ACC112 (cell line): Measurements from ENCODE around the gene GABRP.
"Not testable (repeated sequence)": the region's sequence is repeated elsewhere in the genome, so short reads cannot be mapped to it uniquely, and the experiment has no call there.

ENCODE experiments used
- H2AFZ ChIP-seq: fragments of 200-600 bp; sonication (generic); one replicate; pipeline ENCODE4 v1.6.0; 2017; ENCODE audit warnings: antibody characterized with exemption, low read length; ENCODE audit not compliant: unreplicated experiment
- H3K27ac ChIP-seq: fragments of 200-600 bp; sonication (generic); 2 replicates; pipeline ENCODE4 v1.5.1; 2014; ENCODE audit warnings: low read depth, mild to moderate bottlenecking, antibody characterized with exemption, low read length, moderate library complexity
- H3K27me3 ChIP-seq: fragments of 200-600 bp; sonication (generic); 2 replicates; pipeline ENCODE4 v1.6.1; 2014; ENCODE audit warnings: mild to moderate bottlenecking, antibody characterized with exemption, low read length, moderate library complexity, mixed read lengths; ENCODE audit not compliant: insufficient read depth
- H3K36me3 ChIP-seq: fragments of 200-600 bp; sonication (generic); 2 replicates; pipeline ENCODE4 v1.6.1; 2016; ENCODE audit warnings: mild to moderate bottlenecking, antibody characterized with exemption, low read length, moderate library complexity, mixed read lengths; ENCODE audit not compliant: insufficient read depth
- H3K4me1 ChIP-seq: fragments of 200-600 bp; sonication (generic); one replicate; pipeline ENCODE4 v1.6.1; 2016; ENCODE audit warnings: low read length, mixed read lengths; ENCODE audit not compliant: insufficient read depth, unreplicated experiment, control insufficient read depth
- H3K4me3 ChIP-seq: fragments of 200-600 bp; sonication (generic); 2 replicates; pipeline ENCODE4 v1.5.1; 2014; ENCODE audit warnings: mild to moderate bottlenecking, low read depth, low read length
- H3K79me2 ChIP-seq: fragments of 200-600 bp; sonication (generic); one replicate; pipeline ENCODE4 v1.6.0; 2016; ENCODE audit warnings: low read length; ENCODE audit not compliant: control insufficient read depth, unreplicated experiment, insufficient read depth

GABRP gene

DNA sequence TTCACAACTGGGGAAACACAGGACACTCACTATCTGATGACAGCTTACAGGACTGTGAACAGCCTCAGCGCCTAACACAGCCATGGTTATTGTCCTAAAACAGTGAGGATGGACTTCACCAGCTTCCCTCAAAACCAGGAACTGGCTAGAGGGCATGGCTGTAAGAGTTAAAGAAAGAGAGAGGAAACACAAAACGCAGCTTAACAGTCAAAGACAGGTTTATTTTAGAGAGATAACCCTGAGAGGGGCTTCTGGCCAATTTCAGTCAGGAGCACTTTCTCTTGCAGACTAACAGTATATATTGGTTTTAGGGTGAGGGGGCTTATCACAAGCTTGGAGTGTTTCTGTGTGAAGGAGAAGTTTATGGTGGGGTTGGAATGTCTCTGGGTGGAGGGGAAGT lies 42.6 kb downstream of the GABRP start:
- no peaks in the 10 kb centered on the region for H3K27me3 ChIP-seq
- H3K4me3 ChIP-seq: no peak overlapping the region
- no peaks in the 10 kb centered on the region for H3K36me3 ChIP-seq
- no peak overlapping the region for H2AFZ ChIP-seq
- H3K4me1 ChIP-seq: no peaks in the 10 kb centered on the region
- no peak overlapping the region for H3K27ac ChIP-seq
- H3K79me2 ChIP-seq: no peaks in the 10 kb centered on the region

DNA sequence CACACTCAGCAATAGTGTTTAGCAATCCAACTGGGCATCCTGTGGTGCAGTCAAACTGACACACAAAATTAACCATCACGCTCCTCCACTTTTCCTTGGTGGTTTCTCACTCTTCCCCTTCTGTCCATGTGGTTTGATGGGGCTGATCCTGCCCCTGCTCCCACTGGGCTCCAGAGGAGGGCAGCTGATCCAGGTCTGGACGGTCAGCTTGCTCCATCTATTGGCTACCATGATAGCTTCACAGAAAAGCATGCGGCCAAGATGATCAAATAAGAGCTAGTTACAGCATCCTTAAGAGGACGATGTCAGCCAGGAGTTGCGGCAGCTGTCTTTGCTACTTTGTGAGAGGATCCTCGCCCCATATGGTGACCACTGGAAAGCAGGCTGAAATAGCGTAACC lies 48.7 kb downstream of the GABRP start:
- Histone ChIP-seq H3K4me1 (no peaks in the 10 kb centered on the region), H3K27ac (no peak overlapping the region), H3K27me3 (no peaks in the 10 kb centered on the region), H2AFZ (no peak overlapping the region), H3K79me2 (no peaks in the 10 kb centered on the region), H3K36me3 (no peaks in the 10 kb centered on the region), H3K4me3 (no peak overlapping the region)

GRCh38 chr5:170833981-170834380 lies 50.5 kb downstream of the GABRP start:
- H3K4me1 ChIP-seq, H2AFZ ChIP-seq, H3K4me3 ChIP-seq, H3K27me3 ChIP-seq, H3K79me2 ChIP-seq, H3K36me3 ChIP-seq, H3K27ac ChIP-seq: not testable (repeated sequence)

DNA sequence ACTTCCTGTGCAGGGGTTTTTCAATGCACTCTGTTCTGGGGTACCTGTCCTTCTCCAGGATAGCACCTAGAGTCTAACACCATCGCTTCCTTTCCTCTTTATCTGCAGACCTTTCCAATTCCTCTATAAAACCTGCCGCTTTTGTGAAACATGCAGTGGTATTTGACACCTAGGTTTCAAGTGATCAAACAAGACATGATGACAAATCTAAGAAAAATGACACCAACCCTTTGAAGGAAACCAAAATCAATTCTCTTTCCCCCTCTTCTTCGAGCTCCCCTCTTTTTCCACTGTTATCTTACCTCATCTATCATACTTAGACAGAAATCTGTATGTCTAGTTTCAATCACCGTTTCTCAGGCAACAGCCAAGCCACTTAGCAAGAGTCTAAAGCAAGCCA lies 52.7 kb downstream of the GABRP start:
- Histone ChIP-seq H3K4me3 (no peak overlapping the region), H3K36me3 (no peaks in the 10 kb centered on the region), H3K27me3 (no peaks in the 10 kb centered on the region), H3K79me2 (no peaks in the 10 kb centered on the region), H3K4me1 (no peaks in the 10 kb centered on the region), H2AFZ (no peak overlapping the region), H3K27ac (no peak overlapping the region)

DNA sequence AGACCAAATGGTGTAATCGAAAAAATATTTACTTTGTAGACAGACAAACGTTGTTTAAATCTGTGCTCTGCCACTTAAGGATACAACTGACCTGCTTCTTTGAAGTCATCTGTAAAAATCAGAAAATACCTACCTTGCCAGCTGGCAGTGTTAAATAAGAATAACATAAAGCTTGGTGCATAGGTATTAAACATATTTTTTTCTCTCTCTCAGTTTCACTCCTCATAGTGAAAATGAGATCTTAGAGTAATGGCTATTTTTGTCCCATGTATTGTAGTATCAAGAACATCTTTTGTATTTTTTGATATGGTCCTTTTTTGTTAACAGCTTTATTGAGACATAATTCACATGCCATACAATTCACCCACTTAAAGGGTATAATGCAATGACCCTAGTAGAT lies 60.3 kb downstream of the GABRP start:
- Histone ChIP-seq H3K36me3 (no peaks in the 10 kb centered on the region), H3K27me3 (no peaks in the 10 kb centered on the region), H3K79me2 (no peaks in the 10 kb centered on the region), H3K4me3 (no peak overlapping the region), H2AFZ (no peak overlapping the region), H3K27ac (no peak overlapping the region), H3K4me1 (peaks cover 20% of the 10 kb centered on the region)

DNA sequence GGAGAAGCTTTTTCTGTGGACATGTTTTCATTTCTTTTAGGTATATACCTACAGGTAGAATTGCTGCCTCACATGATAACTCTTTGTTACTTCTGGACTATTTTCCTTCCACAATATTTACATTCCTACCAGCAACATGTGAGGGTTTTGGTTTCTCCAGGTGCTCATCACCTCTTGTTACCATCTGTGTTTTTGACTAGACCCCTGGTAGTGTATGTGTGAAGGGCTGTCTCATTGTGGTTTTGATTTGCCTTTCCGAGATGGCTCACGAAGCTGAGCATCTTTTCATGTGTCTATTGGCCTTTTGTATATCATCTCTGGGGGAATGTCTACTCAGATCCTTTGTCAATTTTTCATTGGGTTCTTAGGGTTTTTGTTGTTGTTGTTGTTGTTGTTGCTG lies 61.1 kb downstream of the GABRP start:
- Histone ChIP-seq H3K79me2 (no peaks in the 10 kb centered on the region), H3K4me3 (no peak overlapping the region), H3K36me3 (no peaks in the 10 kb centered on the region), H2AFZ (no peak overlapping the region), H3K27me3 (no peaks in the 10 kb centered on the region), H3K27ac (no peak overlapping the region), H3K4me1 (peaks cover 20% of the 10 kb centered on the region)

DNA sequence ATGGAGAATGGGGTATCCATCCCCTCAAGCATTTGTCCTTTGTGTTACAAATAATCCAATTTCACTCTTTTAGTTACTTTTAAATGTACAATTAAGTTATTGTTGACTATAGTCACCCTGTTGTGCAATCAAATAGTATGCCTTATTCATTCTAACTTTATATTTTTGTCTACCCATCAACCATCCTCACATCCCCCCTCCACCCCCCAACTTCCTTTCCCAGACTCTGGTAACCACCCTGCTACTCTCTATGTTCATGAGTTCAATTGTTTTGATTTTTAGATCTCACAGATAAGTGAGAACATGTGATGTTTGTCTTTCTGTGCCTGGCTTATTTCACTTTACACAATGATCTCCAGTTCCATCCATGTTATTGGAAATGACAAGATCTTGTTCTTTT lies 62.9 kb downstream of the GABRP start:
- Histone ChIP-seq H3K27me3 (no peaks in the 10 kb centered on the region), H3K27ac (peak overlapping the region; percentile 42; the same call in 1 of the 2 replicates), H2AFZ (no peak overlapping the region), H3K79me2 (no peaks in the 10 kb centered on the region), H3K4me1 (peaks cover 20% of the 10 kb centered on the region), H3K36me3 (no peaks in the 10 kb centered on the region), H3K4me3 (no peak overlapping the region)

GRCh38 chr5:170846846-170847245 lies 63.3 kb downstream of the GABRP start:
- H3K79me2 ChIP-seq: no peaks in the 10 kb centered on the region
- H3K36me3 ChIP-seq: no peaks in the 10 kb centered on the region
- H2AFZ ChIP-seq: no peak overlapping the region
- H3K4me3 ChIP-seq: no peak overlapping the region
- H3K4me1 ChIP-seq: peaks cover 20% of the 10 kb centered on the region
- H3K27ac ChIP-seq: peak overlapping the region; percentile 42; the same call in 1 of the 2 replicates
- H3K27me3 ChIP-seq: no peaks in the 10 kb centered on the region

- peaks cover 20% of the 10 kb centered on the region for H3K4me1 ChIP-seq
- H3K27ac ChIP-seq: no peak overlapping the region
- no peaks in the 10 kb centered on the region for H3K27me3 ChIP-seq
- no peak overlapping the region for H2AFZ ChIP-seq
- H3K36me3 ChIP-seq: no peaks in the 10 kb centered on the region
- no peaks in the 10 kb centered on the region for H3K79me2 ChIP-seq
- H3K4me3 ChIP-seq: no peak overlapping the region
Observed at GRCh38 chr5:170848033-170848432, 64.5 kb downstream of the GABRP start.

DNA sequence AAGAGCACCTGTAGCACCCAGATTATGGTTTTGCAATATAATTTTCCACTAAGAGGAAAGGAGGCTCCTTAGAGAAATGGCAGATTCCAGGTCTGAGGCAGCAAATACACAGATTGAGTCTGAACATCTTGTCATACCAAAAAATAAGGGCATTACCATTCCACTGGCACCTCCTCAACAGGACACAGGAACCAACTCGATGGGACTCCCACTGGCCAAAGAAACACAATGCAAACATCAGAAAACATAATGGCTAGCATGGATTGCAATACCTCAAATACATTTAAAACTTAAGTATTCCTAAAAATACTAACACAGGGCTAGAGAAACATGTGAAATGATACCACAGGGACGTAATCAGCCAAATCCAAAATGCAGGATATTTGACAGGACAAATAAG lies 65.8 kb downstream of the GABRP start:
- no peaks in the 10 kb centered on the region for H3K79me2 ChIP-seq
- H3K27ac ChIP-seq: no peak overlapping the region
- H3K4me3 ChIP-seq: no peak overlapping the region
- no peaks in the 10 kb centered on the region for H3K36me3 ChIP-seq
- no peaks in the 10 kb centered on the region for H3K27me3 ChIP-seq
- peaks cover 20% of the 10 kb centered on the region for H3K4me1 ChIP-seq
- H2AFZ ChIP-seq: no peak overlapping the region

DNA sequence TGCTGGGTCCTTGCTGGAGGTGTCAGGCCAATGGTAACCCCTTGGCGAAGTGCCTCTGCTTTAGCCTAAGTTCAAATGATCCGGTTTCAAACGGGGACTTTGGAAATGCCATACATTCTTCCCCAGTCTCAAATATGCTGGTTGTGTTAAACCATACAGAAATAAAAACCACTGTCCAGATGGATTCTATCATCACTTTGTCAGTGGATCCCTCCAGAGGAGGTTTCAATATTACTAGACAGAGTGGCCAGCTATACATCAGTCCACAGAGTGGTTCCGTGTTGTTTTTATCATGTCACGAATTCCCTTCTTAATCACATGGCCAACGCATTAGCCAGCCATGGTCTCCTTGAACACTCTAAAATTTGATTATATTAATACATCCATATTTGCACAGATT lies 71.0 kb downstream of the GABRP start:
- Histone ChIP-seq H3K79me2 (no peaks in the 10 kb centered on the region), H3K27me3 (no peaks in the 10 kb centered on the region), H2AFZ (no peak overlapping the region), H3K4me1 (no peaks in the 10 kb centered on the region), H3K27ac (no peak overlapping the region), H3K4me3 (no peak overlapping the region), H3K36me3 (no peaks in the 10 kb centered on the region)

GRCh38 chr5:170857066-170857465 lies 73.5 kb downstream of the GABRP start:
- no peaks in the 10 kb centered on the region for H3K36me3 ChIP-seq
- no peaks in the 10 kb centered on the region for H3K4me1 ChIP-seq
- H3K4me3 ChIP-seq: no peak overlapping the region
- H3K27me3 ChIP-seq: no peaks in the 10 kb centered on the region
- no peak overlapping the region for H2AFZ ChIP-seq
- no peak overlapping the region for H3K27ac ChIP-seq
- H3K79me2 ChIP-seq: no peaks in the 10 kb centered on the region
